Measurements from ENCODE around the gene C15orf39.
"Not testable (repeated sequence)": the region's sequence is repeated elsewhere in the genome, so short reads cannot be mapped to it uniquely, and the experiment has no call there.

C15orf39 gene

DNA sequence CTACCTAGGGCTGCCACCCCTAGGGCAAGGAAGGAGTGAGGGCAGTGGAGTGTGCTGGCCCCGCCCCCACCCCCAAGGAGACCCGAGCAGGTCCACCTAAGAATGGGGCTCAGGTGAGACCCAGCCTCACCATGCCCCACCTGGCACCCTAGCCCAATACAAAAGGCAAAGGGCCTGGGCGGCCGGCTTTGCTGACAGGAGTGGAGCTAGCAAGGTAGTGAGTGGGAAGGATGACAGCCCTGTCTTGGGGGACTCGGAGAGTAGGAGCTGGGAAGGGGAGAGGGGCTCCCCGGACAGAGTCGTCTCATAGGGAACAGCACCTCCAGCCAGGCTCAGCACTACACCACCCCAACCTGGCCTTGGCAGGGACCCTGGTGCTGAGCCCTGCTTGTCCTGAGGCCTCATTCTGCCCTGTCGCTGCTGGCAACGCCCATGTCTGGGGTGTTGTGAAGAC, 12.1 kb downstream of the C15orf39 start:
- DNase-seq (ENCODE audit: low read depth): no peak
- TF ChIP-seq CTCF (conservative IDR thresholded peaks at IDR 0.05; ENCODE audit: low read depth, low read length): no peak
- H3K4me3 ChIP-seq (ENCODE audit: low read length): no peak overlapping the region

GRCh38 chr15:75214293-75215096, 12.8 kb downstream of the C15orf39 start:
- no peak overlapping the region for H3K4me3 ChIP-seq (ENCODE audit: low read length)
- DNase-seq (ENCODE audit: low read depth): no peak
- no peak for TF ChIP-seq CTCF (conservative IDR thresholded peaks at IDR 0.05; ENCODE audit: low read depth, low read length)

GRCh38 chr15:75215107-75216004, 13.7 kb downstream of the C15orf39 start:
- TF ChIP-seq CTCF (conservative IDR thresholded peaks at IDR 0.05; ENCODE audit: low read depth, low read length): no peak
- no peak overlapping the region for H3K4me3 ChIP-seq (ENCODE audit: low read length)
- DNase-seq (ENCODE audit: low read depth): no peak

- H3K4me3 ChIP-seq (ENCODE audit: low read length): no peak overlapping the region
- DNase-seq (ENCODE audit: low read depth): no peak
- no peak for TF ChIP-seq CTCF (conservative IDR thresholded peaks at IDR 0.05; ENCODE audit: low read depth, low read length)
Measured at GRCh38 chr15:75217012-75217411, 15.3 kb downstream of the C15orf39 start.

DNA sequence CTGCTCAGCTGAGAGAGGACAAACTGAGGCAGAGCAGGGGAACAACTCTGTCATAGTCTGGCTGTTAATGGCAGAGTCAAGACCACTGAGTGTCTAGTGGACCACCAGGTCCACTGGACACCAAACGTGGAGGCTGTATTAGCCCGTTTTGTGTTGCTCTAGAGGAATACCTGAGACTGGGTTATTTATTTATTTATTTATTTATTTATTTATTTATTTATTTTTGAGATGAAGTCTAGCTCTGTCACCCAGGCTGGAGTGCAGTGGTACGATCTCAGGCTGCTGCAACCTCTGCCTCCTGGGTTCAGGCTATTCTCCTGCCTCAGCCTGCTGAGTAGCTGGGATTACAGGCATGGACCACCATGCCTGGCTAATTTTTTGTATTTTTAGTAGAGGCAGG, 15.9 kb downstream of the C15orf39 start:
- not testable (repeated sequence) for DNase-seq (ENCODE audit: low read depth); H3K4me3 ChIP-seq (ENCODE audit: low read length)

DNA sequence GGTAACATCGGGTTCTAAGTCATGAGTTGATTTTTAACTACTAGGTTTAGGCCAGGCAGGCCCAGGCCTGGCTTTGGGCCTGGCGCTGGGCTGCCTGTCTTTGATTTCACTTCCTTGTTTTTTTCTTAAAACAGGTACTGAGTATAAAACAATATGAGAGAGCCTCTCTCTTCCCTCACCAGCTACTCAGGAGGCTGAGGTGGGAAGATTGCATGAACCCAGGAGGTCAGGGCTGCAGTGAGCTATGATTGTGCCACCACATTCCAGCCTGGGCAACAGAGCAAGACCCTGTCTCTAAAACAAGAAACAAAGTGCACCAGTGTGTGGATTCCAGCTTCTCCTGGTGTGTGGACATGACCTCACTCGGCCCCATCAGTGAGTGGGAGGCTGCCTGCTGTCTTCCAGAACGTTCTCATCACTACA, 17.8 kb downstream of the C15orf39 start:
- DNase-seq (ENCODE audit: low read depth); H3K4me3 ChIP-seq (ENCODE audit: low read length): not testable (repeated sequence)

DNA sequence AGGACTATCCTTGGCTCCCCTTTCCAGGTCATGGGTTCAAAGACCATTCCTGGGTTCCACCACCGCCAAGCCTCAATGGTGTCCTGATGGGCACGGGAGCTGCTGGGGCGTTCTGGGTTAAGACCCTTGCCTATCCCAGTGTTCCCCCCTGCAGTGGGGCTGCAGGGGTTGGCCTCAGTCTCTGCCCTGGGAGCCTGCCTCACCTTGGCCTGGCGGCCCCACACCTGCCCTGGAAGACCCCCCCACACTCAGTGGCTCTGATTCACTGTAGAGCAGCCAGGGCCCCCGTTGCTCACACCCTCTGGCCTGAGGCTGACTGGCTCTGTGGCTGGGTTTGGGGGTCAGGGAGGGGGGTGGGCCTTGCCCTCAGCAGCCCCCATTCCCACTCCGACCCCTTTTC, 22.0 kb downstream of the C15orf39 start:
- no peak for TF ChIP-seq CTCF (conservative IDR thresholded peaks at IDR 0.05; ENCODE audit: low read depth, low read length)

GRCh38 chr15:75224281-75224680, 22.6 kb downstream of the C15orf39 start:
- DNase-seq (ENCODE audit: low read depth): no peak
- TF ChIP-seq CTCF (conservative IDR thresholded peaks at IDR 0.05; ENCODE audit: low read depth, low read length): no peak
- H3K4me3 ChIP-seq (ENCODE audit: low read length): no peak overlapping the region

More for the DNA sequence above, 22.0 kb downstream of the C15orf39 start:
- no peak overlapping the region for H3K4me3 ChIP-seq (ENCODE audit: low read length)
- DNase-seq (ENCODE audit: low read depth): no peak

- not testable (repeated sequence) for DNase-seq (ENCODE audit: low read depth); H3K4me3 ChIP-seq (ENCODE audit: low read length)
Measured at GRCh38 chr15:75225102-75225836, 23.6 kb downstream of the C15orf39 start.

Data from retinal pigment epithelial cell (primary cell).